Fibroblast of upper back skin (primary cell): ENCODE results near the gene LYPD3.
"Not testable (repeated sequence)": the region's sequence is repeated elsewhere in the genome, so short reads cannot be mapped to it uniquely, and the experiment has no call there.

Experiments used
- DNase-seq: peaks from one replicate; pipeline ENCODE4 v3.0.0-alpha.2; 2013

Gene LYPD3

GRCh38 chr19:43465468-43466120, at the start of gene LYPD3:
Gene LYPD3, minus strand, starts transcription at chr19:43465608. Its CDS starts 37 bp downstream, at chr19:43465571.
- no peak for DNase-seq

DNA sequence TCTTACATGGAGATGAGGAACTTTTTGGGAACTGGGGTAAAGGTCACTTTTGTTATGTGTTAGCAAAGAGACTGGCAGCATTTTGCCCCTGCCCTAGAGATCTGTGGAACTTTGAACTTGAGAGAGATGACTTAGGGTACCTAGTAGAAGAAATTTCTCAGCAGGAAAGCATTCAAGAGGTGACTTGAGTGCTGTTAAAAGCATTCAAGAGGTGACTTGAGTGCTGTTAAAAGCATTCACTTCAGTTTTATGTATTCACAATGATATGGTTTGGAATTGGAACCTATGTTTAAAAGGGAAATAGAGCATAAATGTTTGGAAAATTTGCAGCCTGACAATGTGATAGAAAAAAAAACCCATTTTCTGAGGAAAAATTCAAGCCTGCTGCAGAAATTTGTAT, 47.0 kb upstream of the LYPD3 start:
- not testable (repeated sequence) for DNase-seq

DNA sequence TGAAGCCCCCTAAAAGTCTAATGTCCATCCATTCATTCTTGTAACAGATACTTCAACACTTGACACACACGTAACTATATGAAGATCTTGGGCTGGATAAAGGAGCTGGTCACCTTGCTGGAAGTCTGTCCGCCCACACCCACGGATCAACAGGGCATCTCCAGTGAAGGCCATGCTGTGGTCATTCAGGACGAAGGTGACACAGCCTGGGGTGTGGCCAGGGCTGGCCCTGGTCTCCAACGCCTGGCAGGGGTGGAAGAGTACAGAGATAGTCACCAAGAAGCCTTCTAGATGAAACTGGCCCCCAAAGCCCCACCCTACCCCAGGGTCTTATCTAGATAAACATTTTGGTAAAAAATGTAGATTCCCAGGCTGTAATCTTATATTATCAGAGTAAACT, 45.9 kb upstream of the LYPD3 start:
- DNase-seq = no peak

DNA sequence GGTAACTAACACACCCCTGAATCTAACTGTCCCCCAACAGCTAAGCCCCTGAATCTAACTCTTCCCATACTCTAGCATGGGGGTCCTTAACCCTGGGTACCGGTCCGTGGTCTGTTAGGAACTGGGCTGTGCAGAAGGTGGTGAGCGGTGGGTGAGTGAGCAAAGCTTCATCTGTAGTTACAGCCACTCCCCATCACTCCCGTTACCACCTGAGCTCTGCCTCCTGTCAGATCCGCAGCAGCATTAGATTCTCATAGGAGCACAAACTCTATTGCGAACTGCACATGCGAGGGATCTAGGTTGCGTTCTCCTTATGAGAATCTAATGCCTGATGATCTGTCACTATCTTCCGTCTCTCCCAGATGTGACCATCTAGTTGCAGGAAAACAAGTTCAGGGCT, 45.3 kb upstream of the LYPD3 start:
- no peak for DNase-seq

- no peak for DNase-seq
These were observed 42.5 kb upstream of the LYPD3 start for GRCh38 chr19:43507880-43508279.

DNA sequence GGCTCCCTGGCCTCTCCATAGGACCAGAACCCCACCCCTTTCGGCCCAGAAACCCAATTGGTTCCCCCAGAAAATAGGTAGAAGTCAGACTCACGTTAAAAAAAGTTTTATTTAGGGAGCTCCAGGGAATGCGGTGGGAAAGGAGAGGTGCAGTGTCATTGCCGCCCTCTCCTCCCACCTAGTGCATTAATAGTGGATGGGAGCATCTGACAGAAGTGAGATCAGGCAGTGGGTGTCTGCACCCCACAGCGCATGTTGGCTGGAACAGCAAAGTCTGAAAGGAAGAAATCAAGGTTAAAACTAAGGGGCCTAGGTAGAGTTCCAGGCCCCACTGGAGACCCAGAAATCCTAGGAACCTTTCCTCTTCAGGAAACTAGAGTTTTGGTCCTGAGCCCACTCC, 41.2 kb upstream of the LYPD3 start:
- no peak for DNase-seq

GRCh38 chr19:43505941-43506340, 40.5 kb upstream of the LYPD3 start:
- no peak for DNase-seq

GRCh38 chr19:43505186-43505456, 39.7 kb upstream of the LYPD3 start:
- no peak for DNase-seq

GRCh38 chr19:43504426-43505185, 39.2 kb upstream of the LYPD3 start, which contains the start of gene PHLDB3:
Gene PHLDB3, minus strand, starts transcription at chr19:43504746. Its CDS starts 628 bp downstream, at chr19:43504118.
- no peak for DNase-seq

DNA sequence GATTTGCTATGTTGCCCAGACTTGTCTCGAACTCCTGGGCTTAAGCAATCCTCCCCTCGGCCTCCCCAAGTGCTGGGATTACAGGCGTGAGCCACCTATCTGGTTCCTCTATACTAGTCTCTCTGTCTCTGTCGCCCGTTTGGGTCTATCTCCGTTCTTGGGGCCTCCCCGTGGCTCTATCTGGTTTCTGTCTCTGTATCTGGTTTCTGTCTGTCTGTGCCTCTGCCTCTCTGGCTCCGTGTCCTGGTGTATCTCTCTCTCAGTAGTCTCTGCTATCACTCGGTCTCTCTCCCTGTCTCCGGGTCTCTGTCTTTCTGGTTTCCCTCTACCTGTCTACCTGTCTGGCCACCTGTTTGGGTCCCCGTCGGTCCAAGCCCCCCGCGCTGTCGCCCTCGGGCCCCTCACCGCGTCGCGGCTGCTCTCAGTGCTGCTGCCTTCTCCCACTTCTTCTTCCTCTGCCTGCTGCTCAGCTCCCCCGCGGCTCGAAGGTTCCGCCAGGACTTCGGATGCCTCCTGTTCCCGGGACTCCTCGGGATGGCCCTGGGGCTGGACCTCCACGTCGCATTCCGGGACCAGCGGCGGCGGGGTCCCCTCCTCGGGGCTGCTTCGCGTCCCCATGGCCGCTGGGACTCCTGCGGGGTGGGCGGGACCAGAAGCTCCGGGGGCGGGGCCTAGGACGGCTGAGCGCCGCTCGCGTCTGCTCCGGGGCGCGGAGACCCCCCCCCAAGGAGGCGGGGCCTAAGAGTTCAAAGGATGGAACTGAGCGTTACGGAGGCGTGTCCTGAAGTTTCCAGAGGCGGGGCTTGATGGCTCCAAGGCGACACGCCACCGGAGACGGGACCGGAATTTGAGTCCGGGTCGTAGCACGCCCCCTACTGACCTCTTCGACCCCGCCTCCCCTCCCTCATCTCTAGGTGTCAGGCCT, 38.4 kb upstream of the LYPD3 start:
- DNase-seq = peak; percentile 86

- no peak for DNase-seq
These were observed 37.1 kb upstream of the LYPD3 start for GRCh38 chr19:43502419-43502976.

DNA sequence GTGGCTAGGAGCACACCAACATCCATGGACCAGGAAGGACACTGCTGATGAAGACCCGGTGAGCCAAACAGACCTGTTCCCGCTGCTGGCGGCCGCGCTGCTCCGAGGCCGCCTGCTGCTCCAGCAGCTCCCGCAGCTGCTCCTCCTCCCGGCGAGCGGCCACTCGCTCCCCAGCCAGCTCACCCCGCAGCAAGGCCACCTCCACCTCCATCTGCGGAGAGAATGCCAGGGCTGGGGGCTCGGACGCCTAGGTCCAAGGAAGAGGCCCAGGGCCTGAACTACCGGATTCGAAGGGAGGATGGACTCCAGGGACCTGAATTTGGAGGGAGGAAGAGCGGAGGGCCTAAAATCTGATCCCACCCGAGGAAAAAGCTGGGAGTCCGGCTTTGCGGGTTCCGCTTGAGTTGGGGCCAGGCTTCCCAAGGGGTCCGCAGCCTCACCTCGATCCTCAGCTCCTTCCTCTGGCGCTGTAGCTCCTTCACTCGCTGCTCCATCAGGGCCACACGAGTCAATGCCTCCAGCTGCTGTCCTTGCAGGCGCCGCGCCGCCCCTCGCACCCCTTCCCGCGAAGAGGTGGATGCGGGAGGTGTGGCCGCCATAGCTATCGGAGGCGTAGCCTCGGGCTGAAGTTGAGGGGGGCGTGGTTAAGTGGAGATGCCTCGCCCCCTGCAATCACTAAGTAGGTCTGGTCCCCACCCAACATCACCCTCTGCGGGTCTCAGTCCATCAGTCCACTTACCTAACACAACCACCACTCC, 36.4 kb upstream of the LYPD3 start:
- no peak for DNase-seq

DNA sequence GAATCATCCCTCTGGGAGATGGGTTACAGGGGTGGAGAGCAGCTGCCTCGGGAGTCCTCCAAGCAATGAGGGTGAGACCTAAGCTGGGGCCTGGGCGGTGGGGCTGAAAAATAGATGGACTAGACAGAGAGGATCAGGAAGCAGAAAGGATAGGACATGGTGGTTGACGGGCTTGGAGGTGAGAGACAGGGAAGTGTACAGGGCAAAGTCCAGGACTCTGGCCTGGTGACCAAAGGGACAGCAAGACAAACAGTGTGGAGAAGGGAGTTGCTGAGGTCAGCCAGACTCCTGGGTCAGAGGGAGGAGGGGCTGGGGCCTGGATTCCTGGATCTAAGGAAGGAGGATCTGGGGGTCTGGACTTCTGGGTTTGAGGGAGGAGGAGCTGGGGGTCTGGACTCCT, 33.6 kb upstream of the LYPD3 start:
- DNase-seq = no peak

- no peak for DNase-seq
These were observed 32.9 kb upstream of the LYPD3 start for GRCh38 chr19:43498233-43498842.

DNA sequence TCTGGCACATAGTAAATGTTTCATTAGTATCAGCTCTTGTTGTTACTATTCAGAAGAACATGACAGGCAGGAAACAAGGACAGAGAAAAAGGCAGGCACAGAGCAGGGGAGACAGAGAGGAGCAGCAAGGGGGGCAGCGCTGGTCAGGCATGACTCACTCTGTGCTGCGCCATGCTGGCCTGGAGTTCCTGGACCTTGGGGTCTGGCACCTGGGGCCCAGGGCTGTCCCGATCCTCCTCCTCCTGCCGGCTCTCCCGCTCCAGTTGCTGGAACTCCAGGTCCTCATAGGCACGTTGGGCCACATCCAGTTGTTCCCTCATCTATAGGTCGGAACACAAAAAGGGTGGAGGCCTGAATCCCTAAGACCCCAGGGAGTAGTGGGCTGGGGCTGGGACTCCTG, 31.6 kb upstream of the LYPD3 start:
- no peak for DNase-seq

GRCh38 chr19:43495082-43495481, 29.7 kb upstream of the LYPD3 start:
- DNase-seq = no peak

- DNase-seq = no peak
These were observed 25.4 kb upstream of the LYPD3 start for GRCh38 chr19:43490759-43491158.

GRCh38 chr19:43489979-43490599, 24.7 kb upstream of the LYPD3 start:
- no peak for DNase-seq

GRCh38 chr19:43489310-43489709, 23.9 kb upstream of the LYPD3 start:
- DNase-seq = no peak

GRCh38 chr19:43488179-43488578, 22.8 kb upstream of the LYPD3 start:
- DNase-seq = no peak

GRCh38 chr19:43486412-43486811, 21.0 kb upstream of the LYPD3 start:
- DNase-seq = no peak

GRCh38 chr19:43485951-43486350, 20.5 kb upstream of the LYPD3 start:
- DNase-seq = no peak
